Activated gamma-delta T cell treated with Interleukin-2 at 50 U/mL for 16 hours (primary cell): ENCODE measurements around the gene EYA2.
"Not testable (repeated sequence)": the region's sequence is repeated elsewhere in the genome, so short reads cannot be mapped to it uniquely, and the experiment has no call there.

Experiments
- DNase-seq: peaks from one replicate; pipeline ENCODE4 v3.0.0-alpha.2; 2020

The EYA2 gene, protein sequence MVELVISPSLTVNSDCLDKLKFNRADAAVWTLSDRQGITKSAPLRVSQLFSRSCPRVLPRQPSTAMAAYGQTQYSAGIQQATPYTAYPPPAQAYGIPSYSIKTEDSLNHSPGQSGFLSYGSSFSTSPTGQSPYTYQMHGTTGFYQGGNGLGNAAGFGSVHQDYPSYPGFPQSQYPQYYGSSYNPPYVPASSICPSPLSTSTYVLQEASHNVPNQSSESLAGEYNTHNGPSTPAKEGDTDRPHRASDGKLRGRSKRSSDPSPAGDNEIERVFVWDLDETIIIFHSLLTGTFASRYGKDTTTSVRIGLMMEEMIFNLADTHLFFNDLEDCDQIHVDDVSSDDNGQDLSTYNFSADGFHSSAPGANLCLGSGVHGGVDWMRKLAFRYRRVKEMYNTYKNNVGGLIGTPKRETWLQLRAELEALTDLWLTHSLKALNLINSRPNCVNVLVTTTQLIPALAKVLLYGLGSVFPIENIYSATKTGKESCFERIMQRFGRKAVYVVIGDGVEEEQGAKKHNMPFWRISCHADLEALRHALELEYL

GRCh38 chr20:46894579-46894958 lies at the start of gene EYA2:
Gene EYA2, plus strand, starts transcription at chr20:46894843. Its CDS starts 95,168 bp downstream, at chr20:46990011.
- DNase-seq: no peak

DNA sequence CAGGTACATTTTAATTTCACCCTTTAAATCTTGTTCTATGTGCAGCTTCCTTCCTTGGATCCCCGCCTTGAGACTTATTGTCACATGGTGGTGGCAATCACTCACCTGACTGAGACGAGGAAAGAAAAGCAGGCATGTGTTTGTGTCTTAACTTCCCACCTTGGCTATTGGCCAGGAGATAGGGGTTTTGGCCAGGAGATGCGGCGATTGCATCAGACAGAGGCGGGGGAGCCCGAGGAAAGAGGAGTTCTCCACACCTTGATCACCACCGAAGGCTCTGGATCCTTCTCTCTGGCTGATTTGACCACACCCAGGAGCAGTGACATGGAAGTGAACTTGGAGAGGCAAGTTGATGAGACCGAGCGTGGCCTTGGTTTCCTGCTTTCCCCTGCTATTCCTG lies 49.7 kb upstream of the EYA2 start:
- DNase-seq: no peak

DNA sequence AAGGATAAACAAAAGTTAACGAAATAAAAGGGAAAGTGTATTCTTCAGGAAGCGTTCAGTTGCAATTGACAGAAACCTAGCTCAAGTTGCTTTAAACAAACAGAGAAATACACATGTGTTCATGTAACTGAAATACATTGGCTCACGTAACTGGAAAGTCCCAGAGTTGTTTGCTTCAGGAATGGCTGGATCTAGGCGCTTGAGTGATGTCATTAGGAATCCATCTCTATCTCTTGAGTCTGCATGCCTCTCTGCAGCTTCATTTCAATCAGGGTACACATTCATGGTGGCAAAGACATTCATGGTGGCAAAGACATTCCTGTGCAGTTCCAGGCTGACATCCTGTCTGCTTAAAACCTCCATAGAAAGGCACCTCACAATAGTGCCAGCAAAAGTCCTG lies 45.4 kb upstream of the EYA2 start:
- DNase-seq: no peak

GRCh38 chr20:46849751-46850150 lies 44.9 kb upstream of the EYA2 start:
- no peak for DNase-seq

- no peak for DNase-seq
These were observed 44.2 kb upstream of the EYA2 start for GRCh38 chr20:46850416-46850815.

DNA sequence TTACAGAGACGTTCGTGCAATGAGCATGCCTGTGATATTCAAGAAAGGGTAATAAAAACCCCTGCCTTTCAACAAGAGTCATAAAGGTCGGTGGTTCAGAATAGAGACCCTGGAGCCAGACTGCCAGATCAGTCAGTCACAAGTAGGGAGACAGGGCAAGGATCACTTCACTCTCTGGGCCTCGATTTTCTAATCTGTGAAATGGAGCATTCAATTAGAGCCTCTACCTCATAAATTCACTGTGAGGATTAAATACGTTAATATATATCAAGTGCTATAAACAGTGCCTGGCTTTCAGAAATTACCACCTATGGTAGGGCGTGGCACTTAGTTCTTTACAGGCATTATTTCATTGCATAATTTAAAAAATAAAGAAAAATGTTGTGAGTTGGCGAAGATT lies 43.7 kb upstream of the EYA2 start:
- DNase-seq: no peak

DNA sequence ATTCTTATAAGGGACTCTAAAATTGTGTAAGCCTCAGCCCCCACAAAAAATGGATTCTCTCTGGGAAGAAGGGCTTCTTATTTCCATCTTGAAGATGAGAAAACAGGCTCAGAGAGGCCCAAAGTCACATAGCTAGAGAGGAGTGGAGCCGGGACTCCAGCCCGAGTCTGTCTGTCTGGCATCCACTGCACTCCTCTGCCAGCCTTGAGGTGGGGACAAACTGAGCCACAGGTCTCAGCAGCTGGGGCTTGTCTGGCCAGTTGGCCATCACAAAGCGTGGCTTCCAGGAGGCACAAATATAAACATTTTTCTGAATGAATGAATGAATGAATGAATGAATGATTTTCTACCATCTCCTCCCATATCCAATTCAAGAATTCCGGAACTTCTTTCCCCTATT lies 42.9 kb upstream of the EYA2 start:
- DNase-seq: no peak

- DNase-seq: no peak
These were observed 42.3 kb upstream of the EYA2 start for GRCh38 chr20:46852313-46852712.

DNA sequence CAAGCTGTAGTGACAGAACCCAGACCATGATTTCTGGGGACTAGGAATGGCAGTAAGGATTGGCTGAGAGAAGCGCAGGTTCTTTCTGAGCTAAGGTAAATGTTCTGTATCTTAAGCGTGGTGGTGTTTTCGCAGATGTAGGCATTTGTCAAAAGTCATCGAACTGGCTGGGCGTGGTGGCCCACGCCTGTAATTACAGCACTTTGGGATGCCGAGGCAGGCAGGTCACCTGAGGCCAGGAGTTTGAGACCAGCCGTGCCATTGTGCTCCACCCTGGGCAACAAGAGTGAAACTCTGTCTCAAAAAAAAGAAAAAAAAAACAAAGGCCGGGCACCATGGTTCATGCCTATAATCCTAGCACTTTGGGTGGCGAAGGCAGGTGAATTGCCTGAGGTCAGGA lies 40.7 kb upstream of the EYA2 start:
- no peak for DNase-seq

DNA sequence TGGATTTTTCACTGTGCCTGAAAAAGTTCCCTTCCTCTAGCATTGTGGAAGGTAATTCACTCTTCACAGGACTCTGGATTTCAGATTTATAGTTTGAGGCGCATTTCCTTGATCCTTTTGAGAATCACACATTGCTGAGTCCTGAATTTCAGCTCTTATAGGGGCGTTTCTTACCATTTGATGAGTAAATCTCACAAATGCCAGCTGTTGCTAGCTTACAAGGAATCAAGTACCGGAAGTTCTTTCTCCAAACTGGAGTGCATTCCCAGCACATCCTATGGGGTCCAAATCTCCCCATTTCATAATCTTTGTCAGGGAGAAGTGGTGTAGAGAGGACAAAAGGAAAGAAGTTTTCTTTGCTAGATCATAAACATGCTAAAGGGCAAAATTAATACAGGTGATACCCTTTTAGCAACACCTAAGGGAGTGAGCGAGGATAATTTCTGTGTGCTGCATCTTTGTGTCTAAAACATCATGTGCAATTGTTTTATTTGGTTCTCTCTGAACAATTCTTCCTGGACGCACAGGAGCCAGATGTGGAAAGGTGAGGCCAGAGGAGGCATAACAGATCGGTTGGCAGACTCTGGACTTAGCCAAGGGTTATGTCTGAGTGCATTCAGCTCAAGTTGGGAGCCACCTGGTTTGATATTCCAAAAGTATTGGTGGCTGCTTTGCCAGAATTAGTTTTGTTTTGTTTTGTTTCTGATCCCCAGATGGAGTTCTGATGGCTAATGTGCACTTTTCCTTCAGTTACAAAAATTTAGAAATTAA lies 37.4 kb upstream of the EYA2 start:
- DNase-seq: no peak

- DNase-seq: no peak
These were observed 28.8 kb upstream of the EYA2 start for GRCh38 chr20:46865824-46866223.

- no peak for DNase-seq
These were observed 24.6 kb upstream of the EYA2 start for GRCh38 chr20:46870041-46870440.

DNA sequence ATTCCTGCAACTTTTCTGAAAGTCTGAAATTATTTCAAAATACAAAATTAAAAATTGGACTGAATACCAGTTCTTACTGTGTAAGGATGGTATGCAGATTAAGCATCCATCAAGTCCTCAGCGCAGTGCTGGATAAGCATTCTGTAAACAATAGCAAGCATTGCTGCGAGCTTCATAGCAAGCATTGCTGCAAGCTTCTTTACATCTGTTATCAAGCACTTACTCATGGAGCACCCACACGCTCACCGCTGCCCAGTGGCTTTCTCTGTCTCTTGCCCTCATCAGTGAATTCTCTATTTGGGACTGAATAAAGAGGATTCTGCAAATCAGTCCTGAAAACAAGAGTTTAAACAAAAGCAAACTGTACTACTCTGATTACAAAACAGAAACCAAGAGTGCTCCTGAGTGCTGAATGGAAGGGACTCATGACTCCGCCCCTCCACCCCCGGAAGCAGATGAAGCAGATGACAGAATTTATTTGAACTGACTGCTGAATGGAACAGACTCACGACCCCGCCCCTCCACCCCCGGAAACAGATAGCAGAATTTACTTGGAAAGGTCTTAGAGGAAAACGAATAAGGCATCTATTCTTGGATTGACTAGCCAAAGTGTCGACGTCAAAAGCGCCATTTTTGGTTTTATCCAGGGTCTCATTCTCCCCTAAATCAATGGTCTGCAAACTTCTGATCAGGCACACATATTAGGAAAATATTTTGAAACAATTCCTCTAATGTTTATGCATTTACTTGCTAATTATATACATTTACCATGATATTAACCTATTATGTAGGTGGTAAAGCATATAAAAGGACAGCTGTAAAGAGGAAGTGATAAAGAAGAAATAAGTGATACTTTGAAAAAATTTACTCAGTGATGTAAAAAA lies 22.1 kb upstream of the EYA2 start:
- no peak for DNase-seq

DNA sequence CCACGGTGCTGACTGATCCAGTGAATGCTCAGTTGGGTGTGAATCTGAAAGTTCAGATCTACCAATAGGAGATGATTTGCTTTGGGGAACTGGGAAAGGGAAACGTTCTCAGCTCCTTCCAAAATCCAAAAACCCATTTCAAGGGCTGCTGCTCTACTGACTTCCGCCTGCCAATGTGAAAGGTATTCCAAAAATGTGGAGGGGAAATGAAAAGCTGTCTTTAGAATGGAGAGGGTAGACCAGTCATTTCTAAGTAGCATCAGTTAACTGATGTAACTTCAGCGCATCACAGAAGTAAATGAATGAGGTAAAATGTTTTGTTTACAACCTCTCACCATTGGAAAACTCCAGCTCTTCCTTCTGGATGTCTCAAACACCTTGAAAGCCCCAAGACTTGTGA lies 19.6 kb upstream of the EYA2 start:
- DNase-seq: no peak

GRCh38 chr20:46879386-46879785 lies 15.3 kb upstream of the EYA2 start:
- DNase-seq: no peak

- DNase-seq: not testable (repeated sequence)
These were observed 14.7 kb upstream of the EYA2 start for GRCh38 chr20:46879963-46880362.

DNA sequence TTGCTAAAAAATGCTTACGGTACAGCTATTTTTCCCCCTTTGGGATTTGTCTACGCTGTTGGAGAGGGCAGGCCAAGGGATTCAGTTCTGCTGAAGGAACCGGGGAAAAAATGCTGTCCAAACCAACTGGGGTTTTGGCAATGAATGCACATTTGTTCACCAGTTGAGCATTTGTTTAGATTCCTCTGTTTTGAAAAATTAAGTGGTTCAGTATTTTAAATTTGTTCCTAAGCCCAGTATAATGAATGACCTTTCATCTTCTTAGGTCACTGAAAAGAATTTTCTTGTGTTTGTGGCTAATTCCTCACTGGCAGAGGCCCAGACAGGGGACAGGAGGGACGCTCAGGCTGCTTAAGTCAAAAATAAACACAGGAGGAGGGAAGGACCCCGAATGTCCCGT lies 10.8 kb upstream of the EYA2 start:
- DNase-seq: no peak

DNA sequence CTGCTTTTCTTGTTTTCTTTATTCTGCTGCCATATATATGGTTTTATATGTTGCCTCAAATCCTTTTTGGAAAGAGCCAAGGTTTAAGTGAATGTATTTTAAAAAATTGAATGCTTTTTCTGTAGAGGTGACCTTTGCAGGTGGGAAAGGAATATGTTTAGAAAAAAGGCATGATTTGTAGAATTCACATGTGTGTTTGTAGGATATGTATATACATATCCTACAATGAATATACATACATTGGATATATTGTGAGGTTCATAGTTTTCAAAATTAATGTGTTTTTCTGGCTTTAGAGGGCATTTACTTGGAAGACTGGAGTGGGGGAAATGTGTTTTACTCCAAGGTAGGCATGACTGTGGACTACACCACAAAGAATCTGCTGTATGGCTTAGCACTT lies 4.0 kb upstream of the EYA2 start:
- DNase-seq: no peak

GRCh38 chr20:46893051-46893450 lies 1.6 kb upstream of the EYA2 start:
- DNase-seq: no peak

DNA sequence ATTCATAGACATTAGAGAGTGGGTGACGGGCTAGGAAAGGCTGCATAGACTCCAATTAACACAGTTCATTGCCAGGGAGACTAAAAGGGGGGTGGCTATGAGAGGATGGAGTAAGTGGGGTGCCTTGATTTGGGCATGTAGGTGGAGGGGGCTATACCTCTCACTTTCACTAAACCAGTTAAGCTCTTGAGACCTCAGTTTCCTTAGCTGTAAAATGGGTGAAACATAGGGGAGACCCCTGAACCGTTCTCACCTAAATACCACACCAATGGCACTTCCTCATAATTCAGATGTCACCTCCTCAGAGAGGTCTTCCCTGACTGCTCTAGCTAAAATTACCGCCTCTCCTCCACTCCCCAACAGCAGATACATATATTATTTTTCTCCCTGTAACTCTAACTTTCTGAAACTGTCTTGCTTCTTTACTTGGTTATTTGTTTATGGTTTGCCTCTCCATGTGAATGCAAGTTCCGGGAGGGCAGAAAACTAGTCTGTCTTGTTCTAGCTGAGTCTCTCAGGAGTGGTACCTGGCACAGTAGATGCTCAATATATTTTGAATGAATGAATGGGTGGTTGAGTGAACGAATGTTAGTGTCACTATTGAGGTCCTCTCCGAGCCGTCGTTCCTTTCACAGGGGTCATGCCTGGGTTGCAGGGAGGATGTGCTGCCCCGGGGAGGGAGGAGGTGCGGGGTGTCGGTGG lies 615 bp upstream of the EYA2 start:
- DNase-seq: no peak

GRCh38 chr20:46894971-46895905 lies 595 bp downstream of the EYA2 start:
- no peak for DNase-seq
